Activated CD4-positive, alpha-beta T cell treated with anti-CD3 and anti-CD28 coated beads for 4 hours (primary cell): ENCODE measurements around the gene SEC23A.

ENCODE experiments used
- DNase-seq, 2 donors: peaks; one replicate each; pipeline ENCODE4 v3.0.0-alpha.2; 2020

SEC23A gene

DNA sequence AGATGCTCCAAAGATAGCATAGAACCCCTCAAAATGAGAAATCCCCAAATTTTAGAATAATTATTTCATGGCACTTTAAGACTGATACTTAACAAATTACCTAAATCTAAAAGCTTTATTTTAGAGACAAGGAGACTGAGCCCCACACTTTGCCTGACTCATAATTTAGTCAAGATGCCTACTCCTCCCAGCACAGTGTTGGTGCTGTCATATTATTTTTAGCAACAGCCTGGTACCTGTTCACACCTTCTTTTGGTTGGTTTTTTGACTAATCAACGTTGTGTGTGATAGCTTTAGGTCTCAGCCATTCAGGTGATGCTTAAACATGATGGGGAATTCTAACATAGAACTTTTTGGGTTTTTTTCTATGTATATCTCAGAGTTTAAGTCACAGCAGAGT is 120.2 kb downstream of the SEC23A start:
- DNase-seq: no peak

DNA sequence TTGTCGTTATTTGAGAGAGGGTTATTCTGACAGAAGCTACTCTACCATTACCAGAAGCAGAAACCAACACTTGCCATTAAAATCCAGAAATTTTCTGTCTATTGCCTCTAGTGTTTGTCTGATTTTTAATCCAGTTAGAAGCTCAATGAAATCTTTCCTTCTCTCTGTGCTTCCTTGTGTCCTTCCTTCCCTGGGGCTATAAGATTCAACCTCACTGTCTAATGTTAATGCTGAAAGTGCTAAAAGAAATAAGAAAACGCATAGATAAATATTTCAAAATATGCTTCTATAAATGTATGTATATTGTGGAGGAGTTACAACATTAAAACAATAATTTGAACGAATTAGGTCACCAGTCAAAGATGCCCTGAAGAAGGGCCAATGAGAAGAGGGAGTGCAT is 120.8 kb downstream of the SEC23A start:
- no peak for DNase-seq
